NCI-H526 treated with DMSO at 0.1 percent for 48 hours (cell line): ENCODE results near the gene PRPF8.
"Not testable (repeated sequence)": the region's sequence is repeated elsewhere in the genome, so short reads cannot be mapped to it uniquely, and the experiment has no call there.

Source experiments
- DNase-seq: peaks from one replicate; lab custom pipeline; 2025; lab: John Stamatoyannopoulos, UW

Gene PRPF8

GRCh38 chr17:1684378-1685189, at the start of gene PRPF8:
Gene PRPF8, minus strand, starts transcription at chr17:1684867. Its CDS starts 296 bp downstream, at chr17:1684571.
- DNase-seq: peak; percentile 86

DNA sequence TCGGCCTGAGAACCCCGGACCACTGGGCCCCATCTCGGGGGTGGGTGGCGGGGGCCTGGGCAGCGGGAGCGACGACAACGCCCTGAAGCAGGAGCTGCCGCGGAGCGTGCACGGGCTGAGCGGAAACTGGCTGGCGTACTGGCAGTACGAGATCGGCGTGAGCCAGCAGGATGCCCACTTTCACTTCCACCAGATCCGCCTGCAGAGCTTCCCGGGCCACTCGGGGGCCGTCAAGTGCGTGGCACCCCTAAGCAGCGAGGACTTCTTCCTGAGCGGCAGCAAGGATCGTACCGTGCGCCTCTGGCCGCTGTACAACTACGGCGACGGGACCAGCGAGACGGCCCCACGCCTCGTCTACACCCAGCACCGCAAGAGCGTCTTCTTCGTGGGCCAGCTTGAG, 49.1 kb upstream of the PRPF8 start:
- DNase-seq: no peak

DNA sequence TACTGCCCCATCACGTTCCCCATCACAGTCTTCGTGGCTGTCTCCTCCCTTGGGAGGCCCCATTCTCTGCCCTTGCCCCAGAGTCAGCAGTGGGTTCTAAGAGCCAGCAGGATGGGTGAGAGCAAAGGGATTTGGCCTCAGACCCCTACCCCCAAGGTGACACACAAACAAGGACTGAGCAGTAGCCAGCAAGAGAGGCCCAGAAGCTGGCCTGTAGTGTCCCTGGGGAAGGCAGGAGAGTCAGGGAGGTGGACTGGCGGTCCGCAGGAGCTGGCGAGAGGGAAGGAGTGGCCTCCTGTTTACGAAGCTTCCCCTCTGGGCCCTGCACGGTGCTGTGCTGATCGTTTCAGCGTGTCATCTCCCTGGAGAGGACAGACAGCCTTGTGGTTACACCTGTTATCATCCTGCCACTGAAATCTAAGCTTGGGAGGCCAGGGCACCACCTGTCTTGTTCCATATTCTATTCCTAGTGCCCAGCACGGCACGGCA, 48.2 kb upstream of the PRPF8 start:
- no peak for DNase-seq

- DNase-seq: no peak
Observed at GRCh38 chr17:1732241-1732832, 47.7 kb upstream of the PRPF8 start.

GRCh38 chr17:1731194-1731506, 46.5 kb upstream of the PRPF8 start:
- DNase-seq: no peak

DNA sequence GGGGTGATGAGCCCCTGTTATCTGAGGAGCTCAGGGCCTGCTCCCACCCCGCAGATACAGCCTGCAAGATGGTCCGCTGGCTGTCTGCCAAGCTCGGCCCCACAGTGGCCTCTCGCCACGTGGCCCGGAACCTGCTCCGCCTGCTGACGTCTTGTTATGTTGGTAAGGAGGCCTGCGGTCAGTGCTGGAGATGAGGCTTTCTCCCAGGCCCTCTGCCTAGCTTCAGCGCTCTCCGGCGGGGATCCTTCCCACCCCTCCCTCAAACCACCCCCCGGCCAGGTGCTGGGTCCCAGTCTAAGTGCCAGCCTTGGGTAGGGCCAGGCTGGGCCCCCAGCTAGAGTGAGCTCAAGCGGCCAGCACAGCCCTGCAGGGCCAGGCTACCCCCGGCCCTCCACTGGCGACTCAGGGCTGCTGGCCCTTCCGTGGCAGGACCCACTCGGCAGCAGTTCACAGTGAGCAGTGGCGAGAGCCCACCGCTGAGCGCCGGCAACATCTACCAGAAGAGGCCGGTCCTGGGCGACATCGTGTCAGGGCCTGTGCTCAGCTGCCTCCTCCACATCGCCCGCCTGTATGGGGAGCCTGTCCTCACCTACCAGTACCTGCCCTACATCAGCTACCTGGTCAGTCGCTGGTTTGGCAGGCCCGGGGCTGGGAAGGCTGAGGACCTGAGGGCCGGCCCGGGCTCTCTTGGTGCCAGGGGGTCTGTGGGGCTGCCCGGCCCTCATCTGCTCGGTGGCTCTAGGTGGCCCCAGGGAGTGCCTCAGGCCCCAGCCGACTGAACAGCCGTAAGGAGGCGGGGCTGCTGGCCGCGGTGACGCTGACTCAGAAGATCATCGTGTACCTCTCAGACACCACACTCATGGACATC, 45.9 kb upstream of the PRPF8 start:
- DNase-seq: no peak

- no peak for DNase-seq
Observed at GRCh38 chr17:1729966-1730325, 45.3 kb upstream of the PRPF8 start.

- no peak for DNase-seq
Observed at GRCh38 chr17:1727876-1728630, 43.4 kb upstream of the PRPF8 start.

DNA sequence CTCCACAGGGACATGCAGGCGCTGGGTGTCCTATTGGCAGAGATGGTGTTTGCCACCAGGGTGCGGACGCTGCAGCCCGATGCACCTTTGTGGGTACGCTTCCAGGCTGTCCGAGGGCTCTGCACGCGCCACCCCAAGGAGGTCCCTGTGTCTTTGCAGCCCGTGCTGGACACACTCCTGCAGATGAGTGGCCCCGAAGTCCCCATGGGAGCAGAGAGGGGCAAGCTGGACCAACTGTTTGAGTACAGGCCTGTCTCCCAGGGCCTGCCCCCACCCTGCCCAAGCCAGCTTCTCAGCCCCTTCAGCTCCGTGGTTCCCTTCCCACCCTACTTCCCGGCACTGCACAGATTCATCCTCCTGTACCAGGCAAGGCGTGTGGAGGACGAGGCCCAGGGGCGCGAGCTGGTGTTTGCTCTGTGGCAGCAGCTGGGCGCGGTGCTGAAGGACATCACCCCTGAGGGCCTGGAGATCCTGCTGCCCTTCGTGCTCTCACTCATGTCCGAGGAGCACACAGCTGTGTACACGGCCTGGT, 42.7 kb upstream of the PRPF8 start:
- DNase-seq: no peak

- DNase-seq: no peak
Observed at GRCh38 chr17:1726626-1727257, 42.1 kb upstream of the PRPF8 start.

- DNase-seq: no peak
Observed at GRCh38 chr17:1725642-1726511, 41.2 kb upstream of the PRPF8 start.

DNA sequence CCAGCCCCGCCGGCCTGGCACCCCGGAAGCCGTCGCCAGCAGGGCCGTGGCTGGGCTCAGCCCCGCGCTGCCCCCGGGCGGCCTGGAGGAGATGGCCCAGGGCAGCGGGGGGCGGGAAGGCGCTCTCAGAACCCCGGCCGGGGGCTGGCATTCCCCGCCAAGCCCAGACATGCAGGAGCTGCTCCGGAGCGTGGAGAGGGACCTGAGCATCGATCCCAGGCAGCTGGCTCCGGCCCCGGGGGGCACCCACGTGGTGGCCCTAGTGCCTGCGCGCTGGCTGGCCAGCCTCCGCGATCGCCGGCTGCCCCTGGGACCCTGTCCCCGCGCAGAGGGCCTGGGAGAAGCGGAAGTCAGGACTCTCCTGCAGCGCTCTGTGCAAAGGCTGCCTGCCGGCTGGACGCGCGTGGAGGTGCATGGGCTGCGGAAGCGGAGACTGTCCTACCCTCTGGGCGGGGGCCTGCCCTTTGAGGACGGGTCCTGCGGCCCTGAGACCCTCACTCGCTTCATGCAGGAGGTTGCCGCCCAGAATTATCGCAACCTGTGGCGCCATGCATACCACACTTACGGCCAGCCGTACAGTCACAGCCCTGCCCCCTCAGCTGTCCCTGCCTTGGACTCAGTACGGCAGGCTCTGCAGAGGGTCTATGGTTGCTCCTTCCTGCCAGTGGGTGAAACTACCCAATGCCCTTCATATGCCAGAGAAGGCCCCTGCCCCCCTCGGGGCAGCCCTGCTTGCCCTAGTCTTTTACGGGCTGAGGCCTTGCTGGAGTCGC, 40.4 kb upstream of the PRPF8 start:
- no peak for DNase-seq

DNA sequence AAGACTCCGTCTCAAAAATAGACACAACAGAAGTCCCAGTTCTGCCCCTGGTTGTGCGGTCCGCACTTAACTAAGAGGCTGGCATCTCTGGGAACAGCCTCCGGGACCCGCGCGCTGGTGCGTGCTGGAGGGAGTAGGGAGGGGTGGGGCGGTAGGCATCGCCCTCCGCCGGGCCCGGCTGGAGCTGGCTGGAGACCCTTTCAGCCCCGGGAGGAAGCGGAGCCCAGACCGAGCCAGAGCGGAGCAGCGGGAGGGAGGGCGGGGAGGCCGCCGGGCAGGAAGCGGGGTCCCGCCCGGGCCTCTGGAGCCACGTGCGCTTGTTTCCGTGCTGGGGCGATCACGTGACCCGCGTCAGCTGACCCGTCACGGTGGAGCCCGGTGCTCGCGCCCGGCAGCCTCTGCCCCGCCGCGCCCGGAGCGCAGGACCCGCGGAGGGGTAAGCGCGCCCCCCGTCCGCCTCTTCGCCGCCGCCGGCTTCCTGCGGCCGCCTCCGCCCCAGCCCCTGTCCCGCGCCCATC, 39.7 kb upstream of the PRPF8 start, which contains the start of gene WDR81:
TSS of gene WDR81 (plus strand) at position 354 of the 518 bp plus-strand sequence. CDS start 256 bp downstream, outside the sequence.
- no peak for DNase-seq

DNA sequence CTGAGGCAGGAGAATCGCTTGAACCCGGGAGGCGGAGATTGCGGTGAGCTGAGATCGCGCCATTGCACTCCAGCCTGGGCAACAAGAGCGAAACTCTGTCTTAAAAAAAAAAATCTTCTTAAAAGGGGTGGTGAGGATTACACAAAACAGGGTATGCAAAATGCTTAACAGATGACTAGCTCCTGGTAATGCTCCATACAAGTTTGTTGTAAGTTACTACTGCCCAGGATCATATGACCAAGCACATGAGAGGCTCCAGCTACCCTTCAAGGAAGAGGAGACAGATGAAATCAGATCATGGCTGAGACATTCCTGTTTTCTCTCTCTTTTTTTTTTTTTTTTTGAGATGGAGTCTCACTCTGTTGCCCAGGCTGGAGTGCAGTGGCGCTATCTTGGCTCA, 37.4 kb upstream of the PRPF8 start:
- not testable (repeated sequence) for DNase-seq

GRCh38 chr17:1720856-1721386, 36.3 kb upstream of the PRPF8 start:
- DNase-seq: no peak

GRCh38 chr17:1718362-1719165, 33.9 kb upstream of the PRPF8 start:
- no peak for DNase-seq

GRCh38 chr17:1716912-1717695, 32.4 kb upstream of the PRPF8 start:
- peak; percentile 81 for DNase-seq
